ENCODE results near the gene RFX8.

- TF ChIP-seq ESRRA (CRISPR knock-in tag; IDR thresholded peaks at IDR 0.05; ENCODE audit: low read depth) (no peak), CTCF (CRISPR knock-in tag; IDR thresholded peaks at IDR 0.05) (no peak), POLR2AphosphoS5 (IDR thresholded peaks at IDR 0.05; ENCODE audit: low read depth, low read length) (no peak), ARHGAP35 (CRISPR knock-in tag; IDR thresholded peaks at IDR 0.05; ENCODE audit: borderline replicate concordance) (no peak), SNAPC5 (CRISPR knock-in tag; IDR thresholded peaks at IDR 0.05; ENCODE audit: borderline replicate concordance) (no peak), SALL2 (CRISPR knock-in tag; IDR thresholded peaks at IDR 0.05) (no peak), SNRNP70 (IDR thresholded peaks at IDR 0.05; ENCODE audit: low read depth, low read length) (no peak), ZNF121 (CRISPR knock-in tag; IDR thresholded peaks at IDR 0.05) (no peak), RARA (CRISPR knock-in tag; IDR thresholded peaks at IDR 0.05) (no peak)
Observed at GRCh38 chr2:101463911-101464641, 10.8 kb downstream of the RFX8 start.
